T-helper 2 cell treated with Interferon-gamma antibody and Interleukin-4, amounts not matched to agents 5 μg/mL and 100 μg/mL, for 36 hours (primary cell): ENCODE results near the gene SENP5.

Experiments
- DNase-seq: peaks from one replicate; pipeline ENCODE4 v3.0.0; 2021; ENCODE audit warnings: low spot score
- H3K27ac Mint-ChIP-seq: one replicate; pipeline ENCODE4 v1.8.0; 2021; ENCODE audit warnings: mild to moderate bottlenecking, mixed read lengths
- H3K27me3 Mint-ChIP-seq: one replicate; pipeline ENCODE4 v1.8.0; 2021; ENCODE audit warnings: low read depth, mixed read lengths
- H3K36me3 Mint-ChIP-seq: one replicate; pipeline ENCODE4 v1.8.0; 2021; ENCODE audit warnings: low read depth, mixed read lengths
- H3K4me1 Mint-ChIP-seq: one replicate; pipeline ENCODE4 v1.8.0; 2021; ENCODE audit warnings: low read depth, mixed read lengths
- H3K4me3 Mint-ChIP-seq: one replicate; pipeline ENCODE4 v1.8.0; 2022; ENCODE audit warnings: mild to moderate bottlenecking, moderate library complexity, mixed read lengths
- H3K9me3 Mint-ChIP-seq: one replicate; pipeline ENCODE4 v1.8.0; 2021; ENCODE audit warnings: mixed read lengths

SENP5 gene

GRCh38 chr3:196975349-196975748, 107.6 kb downstream of the SENP5 start:
- no peaks in the 10 kb centered on the region for H3K36me3 Mint-ChIP-seq
- no peak overlapping the region for H3K27ac Mint-ChIP-seq
- H3K27me3 Mint-ChIP-seq: peaks cover 8% of the 10 kb centered on the region
- no peak overlapping the region for H3K4me3 Mint-ChIP-seq
- peaks cover 4% of the 10 kb centered on the region for H3K4me1 Mint-ChIP-seq
- H3K9me3 Mint-ChIP-seq: no peaks in the 10 kb centered on the region
- no peak for DNase-seq

GRCh38 chr3:196976941-196977340, 109.2 kb downstream of the SENP5 start:
- Mint-ChIP-seq H3K27me3 (no peaks in the 10 kb centered on the region), H3K4me3 (no peak overlapping the region), H3K27ac (no peak overlapping the region), H3K36me3 (no peaks in the 10 kb centered on the region), H3K4me1 (peaks cover 2% of the 10 kb centered on the region), H3K9me3 (peaks cover 6% of the 10 kb centered on the region)
- no peak for DNase-seq

GRCh38 chr3:196979545-196979944, 111.8 kb downstream of the SENP5 start:
- Mint-ChIP-seq H3K36me3 (no peaks in the 10 kb centered on the region), H3K27me3 (peaks cover 5% of the 10 kb centered on the region), H3K4me1 (peaks cover 2% of the 10 kb centered on the region), H3K9me3 (peaks cover 14% of the 10 kb centered on the region), H3K4me3 (no peak overlapping the region), H3K27ac (no peak overlapping the region)
- DNase-seq: no peak

- no peak overlapping the region for H3K4me3 Mint-ChIP-seq
- H3K27me3 Mint-ChIP-seq: peaks cover 5% of the 10 kb centered on the region
- no peak for DNase-seq
- H3K36me3 Mint-ChIP-seq: no peaks in the 10 kb centered on the region
- H3K9me3 Mint-ChIP-seq: peaks cover 14% of the 10 kb centered on the region
- H3K4me1 Mint-ChIP-seq: peaks cover 2% of the 10 kb centered on the region
- H3K27ac Mint-ChIP-seq: no peak overlapping the region
These were observed 113.9 kb downstream of the SENP5 start for GRCh38 chr3:196981657-196982056.

GRCh38 chr3:196983186-196983585, 115.5 kb downstream of the SENP5 start:
- peaks cover 14% of the 10 kb centered on the region for H3K9me3 Mint-ChIP-seq
- H3K36me3 Mint-ChIP-seq: no peaks in the 10 kb centered on the region
- peaks cover 2% of the 10 kb centered on the region for H3K4me1 Mint-ChIP-seq
- no peak for DNase-seq
- H3K27ac Mint-ChIP-seq: no peak overlapping the region
- H3K4me3 Mint-ChIP-seq: no peak overlapping the region
- peaks cover 6% of the 10 kb centered on the region for H3K27me3 Mint-ChIP-seq
